ENCODE results near the gene DDX47.

Gene DDX47

DNA sequence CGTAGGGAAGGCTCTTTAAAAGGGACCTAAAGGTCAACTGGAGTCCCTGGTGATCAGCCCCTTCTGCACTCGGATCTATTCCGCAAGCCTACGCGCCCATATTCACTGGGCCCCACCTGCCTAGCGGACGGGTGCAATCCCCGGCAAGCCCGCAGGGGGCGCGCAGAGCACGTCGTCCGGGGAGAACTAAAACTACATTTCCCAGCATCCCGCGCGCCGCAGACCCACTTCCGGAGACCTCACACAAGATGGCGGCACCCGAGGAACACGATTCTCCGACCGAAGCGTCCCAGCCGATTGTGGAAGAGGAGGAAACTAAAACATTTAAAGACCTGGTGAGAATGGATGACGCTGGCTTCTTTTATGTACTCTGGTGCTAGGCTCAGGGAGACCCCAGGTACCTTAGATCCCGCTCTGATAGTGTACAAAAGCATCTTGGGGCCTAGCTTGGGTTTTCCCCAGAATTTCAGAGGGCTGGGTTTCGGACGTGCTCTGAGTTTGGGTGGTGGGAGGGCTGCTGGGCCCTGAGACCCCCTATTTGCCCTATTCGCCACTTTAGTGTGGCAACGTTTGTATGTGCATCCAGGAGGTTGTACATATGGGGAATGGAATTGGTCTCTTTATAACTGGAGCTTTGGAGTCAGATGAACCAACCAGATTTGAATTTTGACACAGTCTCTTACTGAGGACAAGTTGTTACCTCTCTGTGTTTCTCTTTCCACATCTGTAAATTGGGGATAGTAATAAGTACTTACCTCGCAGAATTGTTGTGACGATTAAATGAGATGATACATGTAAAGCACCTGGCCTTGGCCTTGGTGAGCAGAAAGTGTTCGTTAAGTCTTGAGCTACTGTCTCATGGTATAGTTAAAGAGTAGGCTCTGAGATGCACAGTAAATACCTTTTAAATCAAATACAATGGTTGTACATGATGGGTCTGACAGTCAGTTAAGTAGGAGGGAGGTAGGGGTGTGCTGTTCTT lies at the start of gene DDX47:
Gene DDX47, plus strand, starts transcription at position 227 of the 982 bp plus-strand sequence. Its CDS starts 22 bp downstream, at position 249.
- peak; percentile 98 for DNase-seq

- DNase-seq, result no peak
These were observed 48.3 kb upstream of the DDX47 start for GRCh38 chr12:12764824-12765223.

- no peak for DNase-seq
These were observed 42.9 kb upstream of the DDX47 start for GRCh38 chr12:12770262-12770661.

GRCh38 chr12:12774791-12775190 lies 38.4 kb upstream of the DDX47 start:
- DNase-seq, result no peak

DNA sequence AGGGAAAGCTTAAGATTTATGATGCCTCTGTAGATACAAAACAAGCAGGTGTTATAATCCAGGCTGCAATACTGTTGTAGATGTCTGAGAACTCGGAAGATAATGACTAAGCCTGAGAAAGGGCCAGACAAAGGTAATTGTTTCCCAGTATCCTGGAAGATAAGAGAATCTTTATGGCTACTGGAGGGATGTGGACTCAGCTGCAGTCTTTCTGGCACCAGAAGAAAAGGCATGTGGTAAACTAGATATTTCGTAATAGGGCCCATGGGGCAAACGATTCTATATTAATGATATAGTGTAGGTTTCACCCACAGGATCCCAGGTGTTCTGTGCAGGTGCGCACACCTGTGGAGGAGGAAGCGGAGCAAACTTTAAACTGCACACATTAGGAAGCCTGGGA lies 36.9 kb upstream of the DDX47 start:
- no peak for DNase-seq

- DNase-seq, result no peak
These were observed 36.1 kb upstream of the DDX47 start for GRCh38 chr12:12777092-12777491.

GRCh38 chr12:12779007-12779406 lies 34.1 kb upstream of the DDX47 start:
- DNase-seq, result no peak

DNA sequence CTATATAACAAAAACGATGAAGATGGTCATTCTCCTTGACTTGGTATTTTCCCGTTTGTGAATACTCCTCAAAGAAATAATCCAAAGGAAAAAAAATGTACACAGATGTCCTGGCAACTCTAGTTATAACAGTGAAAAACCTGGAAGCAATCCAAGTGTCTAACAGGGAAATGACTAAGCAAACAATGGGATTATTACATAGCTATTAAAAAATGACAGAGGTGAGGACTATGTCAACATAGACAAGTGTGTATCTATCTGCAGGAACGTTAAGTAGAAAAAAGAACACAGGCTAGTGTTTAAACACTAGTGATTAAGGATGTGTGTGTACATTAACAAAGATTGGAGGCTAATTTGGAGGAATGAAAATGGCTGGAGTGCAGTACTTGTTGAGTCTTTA lies 33.6 kb upstream of the DDX47 start:
- no peak for DNase-seq

DNA sequence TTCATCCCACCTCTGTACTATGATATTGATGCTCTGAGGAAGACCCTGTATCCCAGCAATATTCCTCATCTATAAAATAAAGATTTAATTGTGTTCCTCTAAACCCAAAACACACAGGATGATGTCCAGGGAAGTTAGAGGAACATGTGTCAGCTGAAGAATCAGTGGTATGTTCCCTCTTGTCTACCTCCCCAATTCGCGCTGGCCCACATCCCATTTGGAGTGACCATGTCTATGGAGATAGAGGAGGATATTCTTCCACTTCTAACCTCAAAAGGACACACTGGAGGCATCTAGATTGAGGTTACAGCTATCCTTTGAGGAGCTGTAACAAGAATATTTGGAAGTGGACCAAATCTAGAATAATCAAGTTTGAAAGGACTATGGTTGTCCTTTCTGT lies 29.0 kb upstream of the DDX47 start:
- DNase-seq, result no peak

DNA sequence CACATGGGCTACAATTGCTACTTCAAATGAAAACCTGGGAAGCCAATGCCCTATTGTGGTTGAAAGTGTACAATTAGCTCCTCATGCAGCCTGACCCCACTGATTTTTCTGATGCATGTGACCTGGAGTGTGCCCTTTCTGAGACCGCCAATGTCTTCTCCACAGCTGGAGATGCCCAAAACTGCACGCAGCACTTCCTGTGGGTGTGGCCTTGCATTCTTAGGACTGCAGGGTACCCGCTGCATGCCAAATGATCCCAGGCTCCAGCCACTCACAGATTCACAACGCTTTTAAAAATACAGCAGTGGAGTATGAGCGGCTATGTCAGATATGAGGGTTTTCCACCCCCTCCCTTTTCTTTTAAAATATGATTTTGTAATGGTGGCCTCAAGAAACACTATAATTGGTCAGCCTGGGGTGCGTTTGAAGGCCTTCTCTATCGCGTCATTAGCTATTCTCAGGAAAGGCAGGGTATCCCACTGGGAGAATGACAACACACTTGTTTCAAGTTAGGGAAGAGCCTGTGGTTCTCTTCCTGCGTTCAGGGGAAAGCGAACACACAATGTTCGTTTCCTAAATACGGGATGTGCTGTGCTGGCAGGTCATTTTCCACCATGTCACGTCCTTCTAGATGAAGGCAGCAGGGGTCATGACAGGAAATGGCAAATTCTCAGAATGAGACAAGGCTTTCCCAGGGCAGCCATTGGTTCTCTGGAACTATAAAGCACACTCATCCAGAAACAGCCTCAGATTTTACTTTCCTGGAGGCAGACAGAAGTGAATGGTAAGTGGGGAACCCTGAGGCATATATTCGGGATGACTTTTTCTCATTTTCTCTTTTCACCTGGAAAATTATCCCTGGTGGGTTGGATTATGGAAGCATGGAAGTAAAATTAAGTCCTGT lies 28.0 kb upstream of the DDX47 start, which contains the start of gene APOLD1:
Gene APOLD1, plus strand, starts transcription at position 749 of the 904 bp plus-strand sequence. Its CDS starts 33 bp downstream, at position 782.
- DNase-seq, result no peak

GRCh38 chr12:12786351-12786705 lies 26.8 kb upstream of the DDX47 start:
- no peak for DNase-seq

DNA sequence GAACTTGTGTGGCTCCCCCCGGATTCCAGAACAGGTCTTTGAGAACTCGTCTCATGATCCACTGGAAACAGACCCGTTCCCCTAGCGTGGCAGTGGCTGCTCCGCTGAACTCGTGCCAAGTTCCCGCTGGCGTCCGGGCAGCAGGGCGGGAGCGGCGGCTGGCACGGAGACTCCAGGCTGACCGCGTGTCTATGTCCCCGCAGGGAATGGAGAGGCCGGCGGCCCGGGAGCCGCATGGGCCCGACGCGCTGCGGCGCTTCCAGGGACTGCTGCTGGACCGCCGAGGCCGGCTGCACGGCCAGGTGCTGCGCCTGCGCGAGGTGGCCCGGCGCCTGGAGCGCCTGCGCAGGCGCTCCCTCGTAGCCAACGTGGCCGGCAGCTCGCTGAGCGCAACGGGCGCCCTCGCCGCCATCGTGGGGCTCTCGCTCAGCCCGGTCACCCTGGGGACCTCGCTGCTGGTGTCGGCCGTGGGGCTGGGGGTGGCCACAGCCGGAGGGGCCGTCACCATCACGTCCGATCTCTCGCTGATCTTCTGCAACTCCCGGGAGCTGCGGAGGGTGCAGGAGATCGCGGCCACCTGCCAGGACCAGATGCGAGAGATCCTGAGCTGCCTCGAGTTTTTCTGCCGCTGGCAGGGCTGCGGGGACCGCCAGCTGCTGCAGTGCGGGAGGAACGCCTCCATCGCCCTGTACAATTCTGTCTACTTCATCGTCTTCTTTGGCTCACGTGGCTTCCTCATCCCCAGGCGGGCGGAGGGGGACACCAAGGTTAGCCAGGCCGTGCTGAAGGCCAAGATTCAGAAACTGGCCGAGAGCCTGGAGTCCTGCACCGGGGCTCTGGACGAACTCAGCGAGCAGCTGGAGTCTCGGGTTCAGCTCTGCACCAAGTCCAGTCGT lies 26.2 kb upstream of the DDX47 start:
- DNase-seq, result peak; percentile 68

GRCh38 chr12:12788131-12788530 lies 25.0 kb upstream of the DDX47 start:
- DNase-seq, result no peak

GRCh38 chr12:12788675-12789368 lies 24.3 kb upstream of the DDX47 start:
- DNase-seq, result peak; percentile 55

GRCh38 chr12:12790956-12791355 lies 22.2 kb upstream of the DDX47 start:
- DNase-seq, result no peak

DNA sequence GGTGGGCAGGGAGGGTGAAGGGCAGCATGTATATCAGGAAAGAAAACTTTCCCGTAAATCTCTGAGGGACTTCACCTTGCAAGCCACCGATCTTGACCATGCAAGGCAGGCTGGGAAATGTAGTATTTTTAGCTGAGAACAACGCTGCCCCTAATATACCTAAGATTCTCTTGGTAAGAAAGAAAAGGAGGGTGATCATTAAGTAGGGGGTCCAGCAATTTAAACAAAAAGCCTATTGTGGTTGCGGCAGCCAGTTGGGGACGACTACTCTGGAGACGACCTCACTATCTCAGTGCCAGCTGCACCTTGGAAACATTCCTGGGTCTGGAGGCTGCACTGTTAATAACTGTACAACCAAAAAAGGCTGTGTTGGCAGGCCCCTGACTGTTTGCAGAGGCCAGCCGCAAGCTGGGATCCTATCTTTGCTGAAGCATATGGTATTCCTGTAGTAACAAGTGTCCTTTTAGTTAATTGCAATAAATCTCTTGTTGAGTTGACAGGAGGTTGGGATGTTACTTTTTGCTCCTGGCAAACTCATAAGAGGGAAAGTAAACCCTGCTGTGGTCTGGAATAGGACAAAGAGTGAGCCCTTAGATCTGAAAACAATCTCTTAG lies 21.3 kb upstream of the DDX47 start:
- no peak for DNase-seq

DNA sequence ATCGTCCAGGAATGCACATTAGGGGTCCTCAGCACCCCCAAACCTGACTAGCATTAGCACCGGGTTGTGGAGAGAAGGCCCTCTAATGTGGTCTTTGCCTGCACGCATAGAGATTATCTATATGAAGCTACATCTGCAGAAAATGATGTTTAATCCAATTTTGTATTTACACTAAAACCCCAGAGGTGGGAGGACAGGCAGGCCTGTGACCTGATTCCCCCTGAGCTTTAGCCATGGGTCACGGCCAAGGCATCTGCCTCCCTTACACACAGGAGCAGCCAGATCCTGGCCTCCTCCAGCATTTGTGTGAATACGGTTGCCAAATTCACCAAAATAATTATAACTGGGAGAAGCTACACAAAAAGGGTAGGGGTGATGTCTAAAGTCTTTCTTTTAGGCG lies 20.7 kb upstream of the DDX47 start:
- DNase-seq, result no peak

DNA sequence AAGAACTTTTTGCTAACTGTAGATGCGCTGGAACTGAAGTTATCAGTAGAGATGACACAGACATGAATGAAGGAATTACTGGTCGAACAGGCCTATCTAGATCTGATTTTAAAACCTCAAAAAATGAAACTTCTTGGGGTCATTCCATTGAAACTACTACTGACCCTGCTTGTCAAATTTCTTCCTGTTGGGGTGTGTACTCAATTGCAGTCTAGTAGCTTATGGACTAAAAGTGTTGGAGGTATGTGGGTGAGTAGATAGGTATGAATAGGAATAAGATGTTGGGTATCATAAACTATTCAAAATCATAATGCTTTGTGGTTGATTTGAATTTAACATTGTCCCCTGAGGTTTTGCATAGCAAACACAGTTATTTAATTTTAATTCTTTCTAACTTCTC lies 18.5 kb upstream of the DDX47 start:
- no peak for DNase-seq

DNA sequence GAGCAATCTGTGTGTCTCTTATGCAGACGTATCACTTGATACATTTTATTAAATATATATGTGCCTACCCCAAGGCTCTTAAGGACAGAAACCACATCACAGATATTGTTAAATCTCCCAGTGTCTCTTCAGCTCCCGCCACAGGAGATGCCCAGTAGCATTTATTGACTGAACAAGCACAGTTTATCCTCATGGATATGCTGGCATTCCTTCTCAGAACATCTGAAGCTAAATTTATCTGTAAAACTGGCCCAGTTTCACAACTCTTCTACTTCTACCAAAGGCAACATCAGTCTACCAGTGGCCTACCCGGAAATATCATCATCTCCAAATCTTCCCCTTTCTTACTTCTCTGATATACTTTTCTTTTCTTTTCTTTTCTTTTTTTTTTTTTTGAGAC lies 17.0 kb upstream of the DDX47 start:
- no peak for DNase-seq

DNA sequence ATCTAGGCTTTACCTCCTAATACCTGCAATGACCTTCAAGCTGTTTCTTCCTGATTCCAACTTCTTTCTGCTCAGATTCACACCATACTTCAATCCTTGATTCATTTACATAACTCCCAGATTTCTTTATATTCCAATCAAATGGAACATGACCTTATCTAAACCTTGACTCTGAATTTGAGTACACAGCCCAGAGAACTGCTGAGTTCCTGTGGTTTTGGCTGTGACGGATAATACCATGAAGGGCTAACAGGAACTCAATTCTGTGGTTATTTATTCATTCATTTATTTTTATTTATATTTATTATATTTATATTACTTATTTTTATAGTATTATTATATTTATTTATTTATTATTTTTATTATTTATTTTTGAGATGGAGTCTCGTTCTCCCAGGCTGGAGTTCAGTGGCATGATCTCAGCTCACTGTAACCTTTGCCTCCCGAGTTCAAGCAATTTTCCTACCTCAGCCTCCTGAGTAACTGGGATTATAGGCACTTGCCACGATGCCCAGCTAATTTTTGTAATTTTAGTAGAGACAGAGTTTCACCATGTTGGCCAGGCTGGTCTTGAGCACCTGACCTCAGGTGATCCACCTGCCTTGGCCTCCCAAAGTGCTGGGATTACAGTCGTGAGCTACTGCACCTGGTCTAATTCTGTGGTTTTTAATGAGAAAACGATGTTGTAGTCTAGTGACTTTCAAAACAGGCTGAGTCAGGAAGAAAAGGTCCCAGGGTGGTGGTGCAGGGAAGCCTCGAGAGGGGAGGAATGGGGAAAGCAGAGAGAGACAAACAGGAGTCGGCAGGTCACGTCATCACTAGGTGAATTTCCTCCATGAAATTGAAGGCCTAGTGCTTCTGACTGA lies 16.0 kb upstream of the DDX47 start:
- DNase-seq, result no peak

- no peak for DNase-seq
These were observed 15.4 kb upstream of the DDX47 start for GRCh38 chr12:12797794-12798152.

All from activated CD4-positive, alpha-beta T cell treated with anti-CD3 and anti-CD28 coated beads, Interleukin-2, amount 50 U/mL, for 1 hour (primary cell).